Breast epithelium (tissue), 3 donors: ENCODE measurements around the gene TNP2.

Experiments
- CTCF ChIP-seq, 3 donors: fragments of 450-650 bp; IDR thresholded peaks; one replicate each; pipeline ENCODE4 v1.5.1; 2016 to 2017; ENCODE audit warnings: antibody characterized with exemption in 3 of 3, mild to moderate bottlenecking in 3 of 3, moderate library complexity in 3 of 3
- POLR2A ChIP-seq: fragments of 450-650 bp; IDR thresholded peaks from one replicate; pipeline ENCODE4 v1.6.1; 2016; ENCODE audit warnings: antibody characterized with exemption, mild to moderate bottlenecking, moderate library complexity

GRCh38 chr16:11299865-11300559 is 30.9 kb upstream of the TNP2 start:
- TF ChIP-seq POLR2A (no peak), CTCF (IDR thresholded peaks at IDR 0.05) (no peak)
